GM19455 (cell line): ENCODE results near the gene DPAGT1.
"Not testable (repeated sequence)": the region's sequence is repeated elsewhere in the genome, so short reads cannot be mapped to it uniquely, and the experiment has no call there.

ENCODE experiments used
- ATAC-seq: cut with Tn5 transposase; IDR thresholded peaks from one replicate; pipeline ENCODE4 v1.9.1; 2021; ENCODE audit not compliant: unreplicated experiment

Gene DPAGT1

DNA sequence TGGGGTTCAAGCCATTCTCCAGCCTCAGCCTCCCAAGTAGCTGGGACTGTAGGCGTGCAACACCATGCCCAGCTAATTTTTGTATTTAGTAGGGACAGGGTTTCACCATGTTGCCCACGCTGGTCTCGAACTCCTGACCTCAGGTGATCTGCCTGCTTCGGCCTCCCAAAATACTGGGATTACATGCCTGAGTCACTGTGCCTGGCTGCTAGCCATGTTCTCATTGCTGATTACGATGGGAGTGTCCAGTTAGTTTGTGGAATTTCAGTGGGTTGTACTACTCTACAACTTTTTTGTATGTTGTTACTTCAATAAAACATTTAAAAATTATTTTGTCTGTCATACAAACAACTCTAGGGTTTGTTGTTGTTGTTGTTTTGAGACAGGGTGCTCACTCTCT is 38.9 kb downstream of the DPAGT1 start:
- ATAC-seq, result no peak

DNA sequence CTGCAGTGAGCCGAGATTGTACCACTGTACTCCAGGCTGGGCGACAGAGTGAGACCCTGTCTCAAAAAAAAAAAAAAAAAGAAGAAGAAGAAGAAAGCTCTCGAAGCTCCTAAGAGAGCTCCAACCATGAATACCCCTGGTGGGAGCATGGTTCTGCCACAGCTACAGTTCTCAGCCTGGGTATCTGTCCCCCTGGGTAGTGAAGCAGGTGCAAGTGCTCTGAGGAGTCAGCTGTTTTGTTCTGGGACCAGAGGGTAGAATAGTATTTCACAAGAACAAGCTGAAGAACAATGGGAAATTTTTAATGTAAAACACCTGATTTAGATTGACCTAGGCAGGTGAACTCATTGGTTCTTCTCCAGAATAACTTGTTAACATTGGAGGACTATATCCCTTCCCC is 40.4 kb downstream of the DPAGT1 start:
- ATAC-seq, result no peak

DNA sequence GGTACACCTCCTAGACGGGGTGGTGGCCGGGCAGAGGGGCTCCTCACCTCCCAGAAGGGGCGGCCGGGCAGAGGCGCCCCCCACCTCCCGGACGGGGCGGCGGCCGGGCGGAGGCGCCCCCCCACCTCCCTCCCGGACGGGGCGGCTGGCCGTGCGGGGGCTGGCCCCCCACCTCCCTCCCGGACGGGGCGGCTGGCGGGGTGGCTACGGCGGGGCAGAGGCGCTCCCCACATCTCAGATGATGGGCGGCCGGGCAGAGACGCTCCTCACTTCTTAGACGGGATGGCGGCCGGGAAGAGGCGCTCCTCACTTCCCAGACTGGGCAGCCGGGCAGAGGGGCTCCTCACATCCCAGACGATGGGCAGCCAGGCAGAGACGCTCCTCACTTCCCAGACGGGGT is 42.5 kb downstream of the DPAGT1 start:
- ATAC-seq, result not testable (repeated sequence)

DNA sequence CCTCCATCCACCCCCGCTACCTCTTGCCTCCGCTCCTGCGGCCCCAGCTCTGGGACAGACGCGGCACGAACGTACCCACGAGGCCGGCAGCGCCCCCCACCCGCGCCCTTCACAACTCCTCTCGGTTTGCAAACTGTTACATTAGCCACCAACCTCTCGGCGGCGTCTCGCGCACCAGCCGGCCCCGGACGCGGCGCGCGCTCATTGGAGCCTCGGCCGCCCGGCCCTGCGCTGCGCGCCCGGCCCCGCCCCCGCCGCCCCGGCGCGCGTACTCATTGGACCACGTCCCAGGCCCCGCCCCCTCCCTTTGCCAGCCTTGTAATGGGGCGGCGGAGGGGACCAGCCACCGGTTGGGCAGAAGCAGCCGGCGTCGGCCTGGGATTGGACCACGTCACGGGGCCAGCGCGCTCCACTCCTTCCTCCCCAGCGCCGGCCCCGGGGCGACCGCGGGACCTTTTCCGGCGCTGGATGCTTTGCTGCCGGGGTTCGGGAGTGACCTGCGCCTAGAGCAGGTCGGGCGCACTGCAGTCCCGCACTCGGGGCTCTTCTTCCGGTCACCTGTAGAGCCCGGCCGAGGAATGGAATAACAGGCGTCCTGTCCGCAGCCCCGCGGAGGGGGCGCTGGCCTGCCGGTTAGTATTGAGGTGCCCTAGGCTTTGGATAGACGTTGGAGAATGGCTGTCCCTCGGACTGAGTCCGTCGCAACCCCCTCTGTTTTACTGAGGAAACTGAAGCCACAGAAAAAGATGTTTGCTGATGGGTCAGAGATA is 44.5 kb downstream of the DPAGT1 start, which contains the start of gene HYOU1:
Gene HYOU1 (minus strand): TSS at position 206 of the 770 bp plus-strand sequence. CDS start 1,045 bp downstream, outside the sequence.
- ATAC-seq, result peak; percentile 94

DNA sequence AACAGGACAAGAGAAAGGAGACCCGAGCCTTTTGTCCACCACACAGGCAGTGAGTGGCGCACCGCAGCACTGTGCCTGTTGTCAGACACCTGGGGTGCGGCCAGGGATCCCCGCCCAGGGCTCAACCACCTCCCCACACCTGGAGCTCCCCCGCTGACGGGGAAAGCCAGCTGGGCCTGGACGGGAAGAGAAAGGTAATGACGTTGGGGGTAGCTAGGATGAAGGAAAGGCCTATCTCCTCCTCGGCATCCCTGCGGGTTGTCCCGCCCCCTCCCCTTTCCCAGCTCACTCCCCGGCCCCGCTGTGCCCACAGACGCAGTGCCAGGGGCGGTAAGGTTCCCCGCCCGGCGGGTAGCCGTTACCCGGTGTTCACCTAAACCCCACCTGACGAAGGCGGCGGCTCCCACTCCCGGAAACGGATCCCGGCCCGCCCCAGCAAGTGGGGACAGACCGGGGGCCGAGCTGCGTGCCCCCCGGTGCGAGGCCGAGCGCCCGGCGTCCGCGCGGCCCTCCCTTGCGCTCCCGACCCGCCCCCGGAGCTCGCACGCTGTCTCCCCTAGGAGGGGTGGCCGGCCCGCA is 45.1 kb downstream of the DPAGT1 start:
- peak; percentile 4 for ATAC-seq

DNA sequence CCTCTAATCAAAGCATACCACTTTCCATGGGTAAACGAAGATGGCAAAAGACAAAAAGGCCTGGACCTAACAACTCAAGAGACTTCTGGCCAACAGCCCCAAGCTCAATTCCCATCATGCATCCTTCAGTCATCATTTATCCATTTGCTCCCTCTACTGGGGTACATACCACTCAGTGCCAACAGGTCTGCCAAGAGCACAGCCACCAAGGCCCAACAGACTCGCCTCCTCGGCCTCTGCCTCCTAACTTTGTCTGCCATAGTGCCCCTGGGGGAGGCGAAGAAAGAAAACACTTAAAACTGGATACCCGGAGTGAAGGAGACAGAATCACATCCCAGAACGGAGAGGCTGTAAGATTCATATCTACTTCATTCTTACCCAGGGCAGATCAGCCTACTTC is 45.8 kb downstream of the DPAGT1 start:
- ATAC-seq, result no peak

DNA sequence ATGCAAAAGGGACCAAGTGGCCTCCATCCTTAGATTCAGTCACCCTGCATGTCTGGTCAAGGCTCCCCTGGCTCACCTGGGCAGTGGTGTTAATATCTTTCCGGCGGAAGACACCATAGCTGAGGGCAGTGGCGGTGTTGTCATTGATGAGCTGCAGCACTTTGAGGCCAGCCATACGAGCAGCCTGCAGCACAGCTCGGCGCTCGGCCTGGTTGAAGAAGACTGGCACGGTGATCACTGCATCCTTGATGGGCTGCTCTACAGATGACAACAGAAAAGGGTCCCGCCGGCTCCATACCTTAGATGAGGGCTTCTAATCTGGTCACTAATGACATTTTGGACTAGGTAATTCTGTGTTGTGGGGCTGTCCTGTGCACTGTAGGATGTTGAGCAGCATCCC is 47.2 kb downstream of the DPAGT1 start:
- ATAC-seq, result no peak

DNA sequence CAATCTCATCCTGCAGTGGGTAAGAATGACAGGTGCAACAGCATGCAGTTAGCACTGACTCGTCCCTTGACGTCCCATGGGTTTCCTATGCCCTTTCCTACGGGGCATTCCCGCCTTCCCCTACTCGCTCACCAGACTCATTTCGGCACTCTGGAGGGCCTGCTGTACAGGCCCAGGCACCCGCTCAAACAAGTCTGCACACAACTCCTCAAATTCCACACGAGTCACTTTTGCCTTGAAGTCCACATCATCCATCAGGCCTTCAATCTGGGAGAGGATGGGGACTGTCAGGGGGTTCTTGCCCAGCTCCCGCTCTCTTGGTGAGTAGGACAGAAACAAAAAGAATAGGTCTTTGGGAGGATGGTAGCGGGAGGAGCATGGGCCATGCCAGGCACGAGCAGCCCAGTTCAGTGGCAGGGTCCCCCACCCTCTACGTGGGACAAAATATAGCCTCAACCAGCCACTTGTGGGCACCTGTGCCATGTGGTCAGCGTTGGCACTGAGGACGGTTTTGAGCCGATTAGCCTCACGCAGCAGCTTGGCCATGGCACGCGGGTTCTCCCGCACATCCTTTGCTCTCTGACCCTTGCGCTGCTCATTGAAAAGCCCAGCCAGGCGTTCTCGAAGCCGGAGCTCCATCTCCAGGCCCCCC is 49.4 kb downstream of the DPAGT1 start:
- ATAC-seq, result no peak

DNA sequence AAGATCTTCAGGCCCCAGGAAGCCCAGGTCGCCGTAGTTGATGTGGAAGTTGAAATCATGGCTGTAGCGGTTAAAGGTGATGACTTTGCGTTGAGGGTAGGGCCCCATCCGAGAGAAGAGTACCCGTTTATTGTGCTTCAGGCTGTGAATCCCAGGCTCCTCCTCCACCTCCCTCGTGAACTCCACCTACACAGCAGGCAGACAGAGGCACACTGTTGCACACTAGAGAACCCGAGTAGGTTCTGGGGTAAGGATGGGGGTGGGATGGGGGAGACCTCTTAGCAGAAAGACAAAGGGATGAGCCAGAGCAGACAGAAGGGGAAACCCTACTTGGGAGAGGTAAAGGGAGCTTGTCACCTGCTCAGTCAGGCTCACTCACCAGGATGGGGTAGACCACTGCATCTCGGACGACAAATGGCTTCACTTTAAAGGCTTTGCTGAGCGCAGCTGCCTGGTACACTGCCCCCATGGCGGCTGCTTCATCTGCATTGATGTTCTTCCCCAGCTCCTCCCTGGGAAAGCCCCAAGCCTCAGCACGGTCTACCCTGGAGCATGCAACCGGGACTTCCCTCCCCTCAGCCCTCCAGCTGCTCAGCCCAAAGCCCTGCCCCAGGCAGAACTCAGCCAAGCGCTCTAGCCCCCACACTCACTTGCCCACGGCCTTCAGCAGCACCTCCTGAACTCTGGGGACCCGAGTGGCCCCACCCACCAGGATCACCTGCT is 50.1 kb downstream of the DPAGT1 start:
- no peak for ATAC-seq

DNA sequence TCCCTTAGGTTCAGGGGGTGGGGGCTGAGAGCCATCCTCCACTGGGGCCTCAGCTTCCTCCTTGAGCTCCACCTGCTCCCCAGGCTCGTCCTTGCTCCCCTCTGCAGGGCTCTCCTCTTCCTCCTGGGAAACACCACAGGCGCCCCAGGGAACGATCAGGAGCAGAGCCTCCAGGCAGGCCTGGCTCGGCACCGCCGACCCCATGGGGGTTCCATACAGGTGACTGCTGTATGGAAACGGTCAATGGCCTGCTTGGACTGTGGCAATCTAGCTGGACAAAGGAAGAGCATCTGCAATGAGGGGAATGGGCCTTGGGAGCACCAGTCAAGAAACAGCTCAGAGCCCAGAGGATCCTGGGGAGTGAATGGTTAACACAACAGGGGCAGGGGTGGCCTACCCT is 52.6 kb downstream of the DPAGT1 start:
- no peak for ATAC-seq

DNA sequence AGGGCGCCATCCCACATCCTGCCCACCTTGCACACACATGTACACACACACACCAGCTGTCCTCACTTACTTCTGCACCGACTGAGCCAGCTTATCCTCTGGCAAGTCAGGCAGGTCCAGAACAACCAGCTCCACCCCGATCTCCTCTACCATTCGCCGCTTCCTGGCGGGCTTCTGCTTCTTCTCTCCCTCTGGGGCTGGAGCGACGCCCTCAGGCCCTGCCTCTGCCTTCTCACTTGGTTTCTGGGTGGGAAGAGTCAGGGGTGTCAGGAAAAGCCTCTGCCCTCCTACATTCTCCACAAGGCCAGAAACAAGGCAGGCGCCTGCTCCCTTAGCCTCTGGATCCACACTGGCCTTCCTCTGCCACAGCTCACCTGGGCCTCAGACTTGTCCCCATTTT is 53.0 kb downstream of the DPAGT1 start:
- no peak for ATAC-seq

DNA sequence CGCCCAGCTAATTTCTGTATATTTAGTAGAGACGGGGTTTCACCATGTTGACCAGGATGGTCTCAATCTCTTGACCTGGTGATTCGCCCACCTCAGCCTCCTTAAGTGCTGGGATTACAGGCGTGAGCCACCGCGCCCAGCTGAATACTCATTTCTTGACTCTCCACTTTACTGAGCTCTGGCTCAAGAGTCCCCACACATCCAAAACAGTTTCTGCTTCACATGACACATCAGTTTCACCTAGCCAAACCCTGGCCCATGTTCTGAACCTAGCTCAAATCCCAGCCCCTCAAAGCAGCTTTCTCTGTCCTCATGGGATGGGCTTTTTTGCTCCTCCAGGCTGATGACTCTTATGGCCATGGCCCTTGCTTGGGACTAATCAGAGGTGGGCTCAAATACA is 54.4 kb downstream of the DPAGT1 start:
- no peak for ATAC-seq
